ENCODE measurements around the gene RNF217. TPM values are rescaled to one million over a fixed set of nuclear protein-coding genes. Genes with fewer than 3 reads are reported as not detected.

Gene RNF217
- total RNA-seq, 1 experiment from 2014 or later: 37.7 TPM

DNA sequence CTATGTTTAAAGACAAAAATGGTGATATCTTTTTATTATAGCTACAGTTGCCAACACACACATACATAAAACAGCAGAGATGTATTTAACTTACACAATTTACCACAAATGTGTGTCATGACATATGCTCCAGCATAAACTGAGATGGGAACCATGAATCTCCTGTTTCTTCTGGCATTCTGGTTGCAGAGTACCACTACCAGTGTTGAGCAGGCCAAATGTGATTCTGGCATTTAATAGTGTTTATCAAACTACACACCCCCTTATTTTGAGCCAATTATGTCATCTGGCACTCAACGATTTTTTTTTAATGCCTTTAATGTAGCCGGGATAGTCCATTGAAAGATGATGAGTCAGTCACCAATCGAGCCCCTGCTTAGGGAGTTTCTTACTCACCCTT lies 132.3 kb downstream of the RNF217 start:
- Histone ChIP-seq H3K27ac (ENCODE audit: low read length) (no peak overlapping the region), H3K4me3 (ENCODE audit: low read depth in 2 of 2, low read length in 2 of 2) (no peak overlapping the region), H3K36me3 (ENCODE audit: control insufficient read depth, insufficient read depth, low read length) (peaks cover 3% of the 10 kb centered on the region; the same call in 1 of the 2 replicates), H3K9me3 (ENCODE audit: control insufficient read depth, insufficient read depth, low read depth, low read length) (no peaks in the 10 kb centered on the region), H3K4me1 (ENCODE audit: control insufficient read depth, insufficient read depth, low read length) (0 out of 2 replicates have a peak, but pooled peaks cover 6% of the 10 kb centered on the region), H3K27me3 (ENCODE audit: control insufficient read depth, insufficient read depth, low read length) (no peaks in the 10 kb centered on the region; the same call in 1 of the 2 replicates)
- BruUV-seq (replicated peaks): no TSS peak
- ATAC-seq (no peak), DNase-seq (ENCODE audit: low read depth, low spot score) (no peak)
- intact Hi-C loops (cut with micrococcal nuclease; ENCODE audit: unreplicated experiment): no loop called here
- ChIA-PET POLR2A (no interaction called here), CTCF (no interaction called here)
- in situ Hi-C loops (cut with HindIII; ENCODE audit: low pct_unique_long_range_greater_than_20kb, low sequenced_read_pairs): no loop called here
- TF ChIP-seq, protein P1, sequence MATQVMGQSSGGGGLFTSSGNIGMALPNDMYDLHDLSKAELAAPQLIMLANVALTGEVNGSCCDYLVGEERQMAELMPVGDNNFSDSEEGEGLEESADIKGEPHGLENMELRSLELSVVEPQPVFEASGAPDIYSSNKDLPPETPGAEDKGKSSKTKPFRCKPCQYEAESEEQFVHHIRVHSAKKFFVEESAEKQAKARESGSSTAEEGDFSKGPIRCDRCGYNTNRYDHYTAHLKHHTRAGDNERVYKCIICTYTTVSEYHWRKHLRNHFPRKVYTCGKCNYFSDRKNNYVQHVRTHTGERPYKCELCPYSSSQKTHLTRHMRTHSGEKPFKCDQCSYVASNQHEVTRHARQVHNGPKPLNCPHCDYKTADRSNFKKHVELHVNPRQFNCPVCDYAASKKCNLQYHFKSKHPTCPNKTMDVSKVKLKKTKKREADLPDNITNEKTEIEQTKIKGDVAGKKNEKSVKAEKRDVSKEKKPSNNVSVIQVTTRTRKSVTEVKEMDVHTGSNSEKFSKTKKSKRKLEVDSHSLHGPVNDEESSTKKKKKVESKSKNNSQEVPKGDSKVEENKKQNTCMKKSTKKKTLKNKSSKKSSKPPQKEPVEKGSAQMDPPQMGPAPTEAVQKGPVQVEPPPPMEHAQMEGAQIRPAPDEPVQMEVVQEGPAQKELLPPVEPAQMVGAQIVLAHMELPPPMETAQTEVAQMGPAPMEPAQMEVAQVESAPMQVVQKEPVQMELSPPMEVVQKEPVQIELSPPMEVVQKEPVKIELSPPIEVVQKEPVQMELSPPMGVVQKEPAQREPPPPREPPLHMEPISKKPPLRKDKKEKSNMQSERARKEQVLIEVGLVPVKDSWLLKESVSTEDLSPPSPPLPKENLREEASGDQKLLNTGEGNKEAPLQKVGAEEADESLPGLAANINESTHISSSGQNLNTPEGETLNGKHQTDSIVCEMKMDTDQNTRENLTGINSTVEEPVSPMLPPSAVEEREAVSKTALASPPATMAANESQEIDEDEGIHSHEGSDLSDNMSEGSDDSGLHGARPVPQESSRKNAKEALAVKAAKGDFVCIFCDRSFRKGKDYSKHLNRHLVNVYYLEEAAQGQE (IDR thresholded peaks at IDR 0.05; ENCODE audit: insufficient read depth in 1 of 2, low read depth in 2 of 2, low read length in 1 of 2): no peak
- TF ChIP-seq POLR2AphosphoS5 (IDR thresholded peaks at IDR 0.05; ENCODE audit: low read depth, low read length) (no peak), TCF7L2 (IDR thresholded peaks at IDR 0.05; ENCODE audit: low read depth, low read length) (no peak)

DNA sequence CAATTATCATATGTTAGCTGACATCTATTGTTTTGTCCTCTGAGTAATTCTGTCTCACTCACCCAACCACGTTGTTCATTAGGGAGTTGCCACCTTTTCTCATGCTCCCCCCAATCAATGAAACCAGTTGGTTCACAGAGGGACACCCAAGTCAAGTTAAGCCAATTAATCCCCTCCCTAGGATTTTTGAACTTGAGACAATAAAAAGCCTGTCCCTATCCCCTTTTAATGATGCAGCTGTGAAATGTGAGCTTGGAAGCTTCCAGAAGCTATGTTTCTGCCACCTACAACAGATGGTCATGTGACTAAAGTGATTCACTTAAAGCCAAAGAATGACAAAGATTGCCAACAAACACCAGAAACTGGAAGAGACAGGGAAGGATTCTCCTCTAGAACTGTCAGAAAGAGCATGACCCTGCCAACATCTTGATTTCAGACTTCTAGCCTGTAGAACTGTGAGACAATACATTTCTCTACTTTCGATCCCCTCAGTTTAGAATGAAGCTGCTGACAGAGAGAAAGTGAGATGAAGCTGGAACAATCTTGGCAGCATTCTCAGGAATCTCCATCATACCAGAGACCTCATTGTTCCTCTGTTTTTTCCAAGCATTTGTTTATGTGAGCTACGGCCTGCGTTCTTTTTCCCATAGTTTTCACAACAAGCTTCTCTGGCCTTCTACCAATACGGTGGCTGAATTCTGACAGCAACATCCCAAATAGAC lies 133.5 kb downstream of the RNF217 start:
- BruUV-seq (replicated peaks): no TSS peak
- H3K27ac ChIP-seq (ENCODE audit: low read length): no peak overlapping the region
- no peak for ATAC-seq
- CTCF ChIA-PET: no interaction called here
- in situ Hi-C loops (cut with HindIII; ENCODE audit: low pct_unique_long_range_greater_than_20kb, low sequenced_read_pairs): no loop called here
- intact Hi-C loops (cut with micrococcal nuclease; ENCODE audit: unreplicated experiment): no loop called here
- H3K4me1 ChIP-seq (ENCODE audit: control insufficient read depth, insufficient read depth, low read length): 0 out of 2 replicates have a peak, but pooled peaks cover 6% of the 10 kb centered on the region
- no peaks in the 10 kb centered on the region; the same call in 1 of the 2 replicates for H3K27me3 ChIP-seq (ENCODE audit: control insufficient read depth, insufficient read depth, low read length)
- H3K36me3 ChIP-seq (ENCODE audit: control insufficient read depth, insufficient read depth, low read length): no peaks in the 10 kb centered on the region
- no peak for TF ChIP-seq SIN3A (IDR thresholded peaks at IDR 0.05; ENCODE audit: borderline replicate concordance, insufficient read depth, low read depth, low read length)
- POLR2A ChIA-PET: interaction anchor here (0.7 kb wide), 1 partner anchor 131 kb away, joined by 5 read pairs; no protein-coding TSS in a partner anchor
- no peak for DNase-seq (ENCODE audit: low read depth, low spot score)
- H3K9me3 ChIP-seq (ENCODE audit: control insufficient read depth, insufficient read depth, low read depth, low read length): no peaks in the 10 kb centered on the region
- H3K4me3 ChIP-seq (ENCODE audit: low read depth in 2 of 2, low read length in 2 of 2): no peak overlapping the region

GRCh38 chr6:125097186-125097585 lies 134.9 kb downstream of the RNF217 start:
- DNase-seq (ENCODE audit: low read depth, low spot score) (no peak), ATAC-seq (no peak)
- ChIA-PET CTCF (interaction anchor here (0.5 kb wide), 1 partner anchor 21 kb away, joined by 10 read pairs; no protein-coding TSS in a partner anchor), POLR2A (interaction anchor here (0.6 kb wide), 1 partner anchor 13 kb away, joined by 3 read pairs; no protein-coding TSS in a partner anchor)
- 0 out of 2 replicates have a peak, but pooled peaks cover 6% of the 10 kb centered on the region for H3K4me1 ChIP-seq (ENCODE audit: control insufficient read depth, insufficient read depth, low read length)
- in situ Hi-C loops (cut with HindIII; ENCODE audit: low pct_unique_long_range_greater_than_20kb, low sequenced_read_pairs) (no loop called here), intact Hi-C loops (cut with micrococcal nuclease; ENCODE audit: unreplicated experiment) (no loop called here)
- BruUV-seq (replicated peaks): no TSS peak
- TF ChIP-seq TCF7L2 (IDR thresholded peaks at IDR 0.05; ENCODE audit: low read depth, low read length) (no peak), POLR2AphosphoS5 (IDR thresholded peaks at IDR 0.05; ENCODE audit: low read depth, low read length) (no peak), CTCF (IDR thresholded peaks at IDR 0.05) (no peak), SIN3A (IDR thresholded peaks at IDR 0.05; ENCODE audit: borderline replicate concordance, insufficient read depth, low read depth, low read length) (no peak)
- TF ChIP-seq, protein P1 (IDR thresholded peaks at IDR 0.05; ENCODE audit: insufficient read depth in 1 of 2, low read depth in 2 of 2, low read length in 1 of 2): no peak
- no peaks in the 10 kb centered on the region for H3K9me3 ChIP-seq (ENCODE audit: control insufficient read depth, insufficient read depth, low read depth, low read length)
- H3K36me3 ChIP-seq (ENCODE audit: control insufficient read depth, insufficient read depth, low read length): no peaks in the 10 kb centered on the region
- no peaks in the 10 kb centered on the region; the same call in 1 of the 2 replicates for H3K27me3 ChIP-seq (ENCODE audit: control insufficient read depth, insufficient read depth, low read length)
- no peak overlapping the region for H3K4me3 ChIP-seq (ENCODE audit: low read depth in 2 of 2, low read length in 2 of 2)
- H3K27ac ChIP-seq (ENCODE audit: low read length): no peak overlapping the region
